Uterus (tissue), 2 donors: Measurements from ENCODE around the gene ARHGAP31.

Source experiments
- CTCF ChIP-seq, 4 experiments: fragments of 200-600 bp in 2 of 4; fragments of 450-650 bp in 2 of 4; sonication (generic) in 2 of 4; IDR thresholded peaks; one replicate each; pipeline ENCODE4 v1.5.1; 2016 to 2019; ENCODE audit warnings: antibody characterized with exemption in 4 of 4, mild to moderate bottlenecking in 2 of 4, moderate library complexity in 1 of 4
- POLR2A ChIP-seq, 2 donors: fragments of 450-650 bp; IDR thresholded peaks; one replicate each; pipeline ENCODE4 v1.6.1; 2016; ENCODE audit warnings: antibody characterized with exemption in 2 of 2, mild to moderate bottlenecking in 1 of 2, moderate library complexity in 1 of 2

GRCh38 chr3:119402791-119403190 is 108.6 kb downstream of the ARHGAP31 start:
- TF ChIP-seq CTCF (IDR thresholded peaks at IDR 0.05) (no peak), POLR2A (IDR thresholded peaks at IDR 0.05) (no peak)
